Hepatocyte (in vitro differentiated cells): ENCODE data around the gene PSAPL1. TPM values are rescaled to one million over a fixed set of nuclear protein-coding genes. Genes with fewer than 3 reads are reported as not detected.

ENCODE experiments used
- DNase-seq: peaks from one replicate; pipeline ENCODE4 v3.0.0-alpha.2; 2016; ENCODE audit warnings: low spot score
- H2AFZ ChIP-seq: fragments of 200-600 bp; sonication (generic); 2 replicates; pipeline ENCODE4 v1.6.0; 2016; ENCODE audit warnings: antibody characterized with exemption, mild to moderate bottlenecking
- H3K27ac ChIP-seq: fragments of 200-600 bp; sonication (generic); 2 replicates; pipeline ENCODE4 v1.5.1; 2016; ENCODE audit warnings: mild to moderate bottlenecking
- H3K27me3 ChIP-seq: fragments of 200-600 bp; sonication (generic); 2 replicates; pipeline ENCODE4 v1.6.1; 2016
- H3K36me3 ChIP-seq: fragments of 200-600 bp; sonication (generic); replicated peaks from 2 replicates; pipeline ENCODE4 v1.5.1; 2016; ENCODE audit warnings: low read depth; ENCODE audit not compliant: insufficient read depth
- H3K4me1 ChIP-seq: fragments of 200-600 bp; sonication (generic); 2 replicates; pipeline ENCODE4 v1.5.1; 2016; ENCODE audit warnings: mild to moderate bottlenecking, moderate library complexity; ENCODE audit not compliant: insufficient read depth
- H3K4me2 ChIP-seq: fragments of 200-600 bp; sonication (generic); 2 replicates; pipeline ENCODE4 v1.6.0; 2016
- H3K4me3 ChIP-seq: fragments of 200-600 bp; sonication (generic); 2 replicates; pipeline ENCODE4 v1.5.1; 2016; ENCODE audit warnings: mild to moderate bottlenecking
- H3K79me2 ChIP-seq: fragments of 200-600 bp; sonication (generic); 2 replicates; pipeline ENCODE4 v1.6.0; 2017; ENCODE audit warnings: mild to moderate bottlenecking
- H3K9me2 ChIP-seq: fragments of 200-600 bp; sonication (generic); replicated peaks from 2 replicates; pipeline ENCODE4 v1.6.0; 2017; ENCODE audit warnings: mild to moderate bottlenecking; ENCODE audit not compliant: insufficient read depth
- H3K9me3 ChIP-seq: fragments of 200-600 bp; sonication (generic); 2 replicates; pipeline ENCODE4 v1.5.1; 2016; ENCODE audit warnings: low read depth, mild to moderate bottlenecking
- H4K20me1 ChIP-seq: fragments of 200-600 bp; sonication (generic); 2 replicates; pipeline ENCODE4 v1.6.0; 2016; ENCODE audit warnings: mild to moderate bottlenecking; ENCODE audit not compliant: insufficient read depth, poor library complexity, severe bottlenecking
- EZH2 ChIP-seq: fragments of 200-600 bp; sonication (generic); IDR thresholded peaks from 2 replicates; pipeline ENCODE4 v1.6.1; 2016; ENCODE audit warnings: antibody characterized with exemption, mild to moderate bottlenecking, borderline replicate concordance
- EZH2phosphoT487 ChIP-seq: fragments of 200-600 bp; sonication (generic); IDR thresholded peaks from one replicate; pipeline ENCODE4 v1.6.1; 2018; ENCODE audit warnings: antibody characterized with exemption, mild to moderate bottlenecking, low read depth, moderate library complexity; ENCODE audit not compliant: unreplicated experiment, severe bottlenecking
- WGBS: methylation state at CpG from one replicate; pipeline ENCODE4 v1.1.6; 2016; ENCODE audit warnings: low lambda C conversion rate; ENCODE audit errors: missing lambda C conversion rate; 5-methylcytosine and 5-hydroxymethylcytosine counted together
- polyA plus RNA-seq: library from polyadenylated mRNA; unstranded; fragments of >200 nt; fragmentation: Nextera tagmentation; extraction: Ambion mirVana; gene quantifications from 2 replicates; pipeline ENCODE4 v1.2.1, GENCODE V29; 2016
- total RNA-seq: library from RNA; depleted of rRNA; stranded (reverse); fragments of >200 nt; gene quantifications from 2 replicates; pipeline ENCODE4 v1.2.3, GENCODE V29; 2014
- TF ChIP-seq, protein P1 (sequence below): fragments of 200-600 bp; sonication (generic); IDR thresholded peaks from 2 replicates; pipeline ENCODE4 v1.5.1; 2016; ENCODE audit warnings: antibody characterized with exemption, mild to moderate bottlenecking; ENCODE audit not compliant: poor library complexity

Gene PSAPL1
- total and polyA plus RNA-seq, 2 experiments from 2014 or later: 4.3 to 4.4 TPM

GRCh38 chr4:7421356-7422150 is 13.2 kb downstream of the PSAPL1 start:
- Histone ChIP-seq H3K4me2 (no peak overlapping the region), H3K4me1 (no peaks in the 10 kb centered on the region), H3K36me3 (no peaks in the 10 kb centered on the region), H3K9me2 (no peaks in the 10 kb centered on the region), H4K20me1 (no peaks in the 10 kb centered on the region), H3K4me3 (no peak overlapping the region), H3K27me3 (no peaks in the 10 kb centered on the region), H3K27ac (no peak overlapping the region), H2AFZ (no peak overlapping the region), H3K9me3 (no peaks in the 10 kb centered on the region), H3K79me2 (no peaks in the 10 kb centered on the region)
- TF ChIP-seq EZH2phosphoT487: no peak
- no peak for TF ChIP-seq EZH2
- TF ChIP-seq, protein P1, sequence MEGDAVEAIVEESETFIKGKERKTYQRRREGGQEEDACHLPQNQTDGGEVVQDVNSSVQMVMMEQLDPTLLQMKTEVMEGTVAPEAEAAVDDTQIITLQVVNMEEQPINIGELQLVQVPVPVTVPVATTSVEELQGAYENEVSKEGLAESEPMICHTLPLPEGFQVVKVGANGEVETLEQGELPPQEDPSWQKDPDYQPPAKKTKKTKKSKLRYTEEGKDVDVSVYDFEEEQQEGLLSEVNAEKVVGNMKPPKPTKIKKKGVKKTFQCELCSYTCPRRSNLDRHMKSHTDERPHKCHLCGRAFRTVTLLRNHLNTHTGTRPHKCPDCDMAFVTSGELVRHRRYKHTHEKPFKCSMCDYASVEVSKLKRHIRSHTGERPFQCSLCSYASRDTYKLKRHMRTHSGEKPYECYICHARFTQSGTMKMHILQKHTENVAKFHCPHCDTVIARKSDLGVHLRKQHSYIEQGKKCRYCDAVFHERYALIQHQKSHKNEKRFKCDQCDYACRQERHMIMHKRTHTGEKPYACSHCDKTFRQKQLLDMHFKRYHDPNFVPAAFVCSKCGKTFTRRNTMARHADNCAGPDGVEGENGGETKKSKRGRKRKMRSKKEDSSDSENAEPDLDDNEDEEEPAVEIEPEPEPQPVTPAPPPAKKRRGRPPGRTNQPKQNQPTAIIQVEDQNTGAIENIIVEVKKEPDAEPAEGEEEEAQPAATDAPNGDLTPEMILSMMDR: no peak
- DNase-seq: no peak
- whole genome bisulfite sequencing: 95% methylated on average over 22 of the region's 24 CpGs

- Histone ChIP-seq H3K9me3 (no peaks in the 10 kb centered on the region), H4K20me1 (no peaks in the 10 kb centered on the region), H3K4me2 (no peak overlapping the region), H3K27me3 (no peaks in the 10 kb centered on the region), H3K79me2 (no peaks in the 10 kb centered on the region), H3K36me3 (no peaks in the 10 kb centered on the region), H3K4me3 (no peak overlapping the region), H2AFZ (no peak overlapping the region), H3K4me1 (no peaks in the 10 kb centered on the region), H3K27ac (no peak overlapping the region), H3K9me2 (no peaks in the 10 kb centered on the region)
- no peak for DNase-seq
- WGBS: 88% methylated on average over 14 of the region's 14 CpGs
- TF ChIP-seq, protein P1: no peak
- TF ChIP-seq EZH2phosphoT487 (no peak), EZH2 (no peak)
Observed at GRCh38 chr4:7420661-7421040, 14.1 kb downstream of the PSAPL1 start.

GRCh38 chr4:7419961-7420660 is 14.6 kb downstream of the PSAPL1 start:
- H3K9me3 ChIP-seq: no peaks in the 10 kb centered on the region
- H3K9me2 ChIP-seq: no peaks in the 10 kb centered on the region
- DNase-seq: no peak
- H3K36me3 ChIP-seq: no peaks in the 10 kb centered on the region
- no peaks in the 10 kb centered on the region for H4K20me1 ChIP-seq
- no peak overlapping the region for H2AFZ ChIP-seq
- H3K79me2 ChIP-seq: no peaks in the 10 kb centered on the region
- no peak overlapping the region for H3K4me3 ChIP-seq
- WGBS: 55% methylated on average over 4 of the region's 4 CpGs
- H3K27ac ChIP-seq: no peak overlapping the region
- no peak overlapping the region for H3K4me2 ChIP-seq
- H3K4me1 ChIP-seq: peaks cover 3% of the 10 kb centered on the region
- no peak for TF ChIP-seq EZH2
- TF ChIP-seq EZH2phosphoT487: no peak
- H3K27me3 ChIP-seq: no peaks in the 10 kb centered on the region
